ENCODE measurements around the gene OR6M1.

GRCh38 chr11:123838199-123838598 is 32.0 kb upstream of the OR6M1 start:
- TF ChIP-seq RAD21 (IDR thresholded peaks at IDR 0.05; ENCODE audit: low read depth) (no peak), REST (IDR thresholded peaks at IDR 0.05; ENCODE audit: low read depth) (no peak), MAX (IDR thresholded peaks at IDR 0.05) (no peak), TCF12 (IDR thresholded peaks at IDR 0.05; ENCODE audit: low read depth) (no peak), FOXM1 (IDR thresholded peaks at IDR 0.05; ENCODE audit: borderline replicate concordance, low read depth) (no peak), USF1 (IDR thresholded peaks at IDR 0.05) (no peak), EP300 (IDR thresholded peaks at IDR 0.05; ENCODE audit: borderline replicate concordance) (no peak)
